Karpas-422 (cell line): Measurements from ENCODE around the gene TFPI2. TPM values are rescaled to one million over a fixed set of nuclear protein-coding genes. Genes with fewer than 3 reads are reported as not detected.
"Not testable (repeated sequence)": the region's sequence is repeated elsewhere in the genome, so short reads cannot be mapped to it uniquely, and the experiment has no call there.

ENCODE experiments used
- DNase-seq: peaks from one replicate; pipeline ENCODE4 v3.0.0-alpha.2; 2015
- H2AFZ ChIP-seq: fragments of 200-600 bp; sonication (generic); 2 replicates; pipeline ENCODE4 v1.6.1; 2014; ENCODE audit warnings: antibody characterized with exemption, low read length, mixed read lengths
- H3K27ac ChIP-seq: fragments of 200-600 bp; sonication (generic); 2 replicates; pipeline ENCODE4 v1.5.1; 2014; ENCODE audit warnings: mild to moderate bottlenecking, low read length, moderate library complexity
- H3K27me3 ChIP-seq: fragments of 200-600 bp; sonication (generic); 2 replicates; pipeline ENCODE4 v1.6.1; 2014; ENCODE audit warnings: low read length, mixed read lengths
- H3K36me3 ChIP-seq: fragments of 200-600 bp; sonication (generic); 2 replicates; pipeline ENCODE4 v1.6.1; 2014; ENCODE audit warnings: low read length, mixed read lengths; ENCODE audit not compliant: insufficient read depth
- H3K4me1 ChIP-seq: fragments of 200-600 bp; sonication (generic); 2 replicates; pipeline ENCODE4 v1.6.1; 2014; ENCODE audit warnings: mild to moderate bottlenecking, low read length, mixed read lengths
- H3K4me2 ChIP-seq: fragments of 200-600 bp; sonication (generic); 2 replicates; pipeline ENCODE4 v1.6.1; 2014; ENCODE audit warnings: low read length, low read depth, mild to moderate bottlenecking; ENCODE audit not compliant: poor library complexity, severe bottlenecking
- H3K4me3 ChIP-seq: fragments of 200-600 bp; sonication (generic); 2 replicates; pipeline ENCODE4 v1.5.1; 2014; ENCODE audit warnings: mild to moderate bottlenecking, antibody characterized with exemption, low read length, mixed read lengths
- H3K79me2 ChIP-seq: fragments of 200-600 bp; sonication (generic); 2 replicates; pipeline ENCODE4 v1.6.1; 2014; ENCODE audit warnings: mild to moderate bottlenecking, low read length, mixed read lengths
- H3K9ac ChIP-seq: fragments of 200-600 bp; sonication (generic); 2 replicates; pipeline ENCODE4 v1.6.0; 2014; ENCODE audit warnings: low read length
- H3K9me2 ChIP-seq: fragments of 200-600 bp; sonication (generic), shearing (Covaris generic); replicated peaks from 2 replicates; pipeline ENCODE4 v1.6.0; 2014; ENCODE audit warnings: mild to moderate bottlenecking, low read length, moderate library complexity; ENCODE audit not compliant: insufficient read depth
- H3K9me3 ChIP-seq: fragments of 300-700, 200-600 bp; sonication (generic); 2 replicates; pipeline ENCODE4 v1.6.1; 2014; ENCODE audit warnings: low read length, mixed read lengths
- H4K20me1 ChIP-seq: fragments of 200-600 bp; sonication (generic); 2 replicates; pipeline ENCODE4 v1.6.1; 2014; ENCODE audit warnings: mild to moderate bottlenecking, antibody characterized with exemption, low read length, low read depth; ENCODE audit not compliant: insufficient read depth
- total RNA-seq: library from RNA; depleted of rRNA; stranded (reverse); fragments of >200 nt; shearing (Covaris generic); gene quantifications from 2 replicates; pipeline ENCODE4 v1.2.3, GENCODE V29; 2014; ENCODE audit warnings: low replicate concordance

The TFPI2 gene
- total RNA-seq, 1 experiment from 2014 or later, result not detected

GRCh38 chr7:93923942-93924341 lies 33.4 kb upstream of the TFPI2 start:
- no peaks in the 10 kb centered on the region for H3K79me2 ChIP-seq
- no peaks in the 10 kb centered on the region for H3K9me2 ChIP-seq
- no peak overlapping the region for H3K4me2 ChIP-seq
- DNase-seq, result no peak
- no peaks in the 10 kb centered on the region for H3K9me3 ChIP-seq
- no peak overlapping the region for H3K27ac ChIP-seq
- H4K20me1 ChIP-seq, result no peaks in the 10 kb centered on the region
- H3K36me3 ChIP-seq, result no peaks in the 10 kb centered on the region
- H3K4me1 ChIP-seq, result no peaks in the 10 kb centered on the region; the same call in 1 of the 2 replicates
- H3K9ac ChIP-seq, result no peak overlapping the region
- H2AFZ ChIP-seq, result no peak overlapping the region
- no peak overlapping the region for H3K4me3 ChIP-seq
- H3K27me3 ChIP-seq, result no peaks in the 10 kb centered on the region

GRCh38 chr7:93923296-93923695 lies 32.7 kb upstream of the TFPI2 start:
- Histone ChIP-seq H3K27me3 (no peaks in the 10 kb centered on the region), H3K4me1 (no peaks in the 10 kb centered on the region; the same call in 1 of the 2 replicates), H3K9ac (no peak overlapping the region), H3K9me2 (no peaks in the 10 kb centered on the region), H3K4me3 (no peak overlapping the region), H3K27ac (no peak overlapping the region), H2AFZ (no peak overlapping the region), H3K4me2 (no peak overlapping the region), H3K9me3 (no peaks in the 10 kb centered on the region), H3K36me3 (no peaks in the 10 kb centered on the region), H3K79me2 (no peaks in the 10 kb centered on the region), H4K20me1 (no peaks in the 10 kb centered on the region)
- DNase-seq, result no peak

GRCh38 chr7:93921607-93922566 lies 31.3 kb upstream of the TFPI2 start, which contains the start of gene GNG11:
TSS of gene GNG11 (plus strand) at chr7:93921735. CDS start at chr7:93922138, 403 bp downstream.
- no peak for DNase-seq
- Histone ChIP-seq H3K4me2 (no peak within 1 kb of the TSS), H3K9me2 (no peaks in the 10 kb centered on the region), H3K9me3 (no peaks in the 10 kb centered on the region), H3K79me2 (no peaks in the 10 kb centered on the region), H3K27me3 (no peaks in the 10 kb centered on the region), H4K20me1 (no peaks in the 10 kb centered on the region), H3K9ac (no peak within 1 kb of the TSS), H3K4me1 (no peaks in the 10 kb centered on the region; the same call in 1 of the 2 replicates), H3K4me3 (no peak within 1 kb of the TSS), H3K36me3 (no peaks in the 10 kb centered on the region), H2AFZ (no peak within 1 kb of the TSS), H3K27ac (no peak within 1 kb of the TSS)

DNA sequence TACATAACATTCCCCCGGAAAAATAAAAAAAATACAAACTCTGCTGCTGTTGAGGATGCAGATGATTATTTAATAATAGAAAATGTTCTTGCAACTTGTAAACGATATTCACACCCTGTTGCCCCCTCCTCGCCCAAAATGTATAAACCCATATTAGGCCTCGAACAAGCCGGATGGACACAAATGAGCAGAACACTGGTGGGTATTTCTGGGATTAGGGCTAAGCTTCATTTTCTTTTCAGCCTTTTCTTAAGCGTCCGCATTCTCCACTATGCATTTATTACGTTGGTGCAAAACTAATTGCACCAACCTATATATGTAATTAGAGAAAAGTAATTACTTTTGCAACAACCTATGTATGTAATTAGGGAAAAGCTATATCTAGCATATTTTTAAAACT lies 30.6 kb upstream of the TFPI2 start:
- no peak overlapping the region for H3K4me3 ChIP-seq
- no peak overlapping the region for H3K9ac ChIP-seq
- H3K4me2 ChIP-seq, result no peak overlapping the region
- H3K9me2 ChIP-seq, result no peaks in the 10 kb centered on the region
- no peaks in the 10 kb centered on the region for H3K27me3 ChIP-seq
- H4K20me1 ChIP-seq, result no peaks in the 10 kb centered on the region
- no peak overlapping the region for H3K27ac ChIP-seq
- no peaks in the 10 kb centered on the region for H3K9me3 ChIP-seq
- DNase-seq, result no peak
- no peak overlapping the region for H2AFZ ChIP-seq
- no peaks in the 10 kb centered on the region for H3K79me2 ChIP-seq
- no peaks in the 10 kb centered on the region; the same call in 1 of the 2 replicates for H3K4me1 ChIP-seq
- no peaks in the 10 kb centered on the region for H3K36me3 ChIP-seq

GRCh38 chr7:93920496-93921182 lies 30.1 kb upstream of the TFPI2 start:
- Histone ChIP-seq H3K27me3 (no peaks in the 10 kb centered on the region), H3K9me3 (no peaks in the 10 kb centered on the region), H3K27ac (no peak overlapping the region), H3K36me3 (no peaks in the 10 kb centered on the region), H4K20me1 (no peaks in the 10 kb centered on the region), H3K79me2 (no peaks in the 10 kb centered on the region), H3K4me3 (no peak overlapping the region), H3K9ac (no peak overlapping the region), H3K9me2 (no peaks in the 10 kb centered on the region), H3K4me2 (no peak overlapping the region), H2AFZ (no peak overlapping the region), H3K4me1 (no peaks in the 10 kb centered on the region; the same call in 1 of the 2 replicates)
- DNase-seq, result no peak

DNA sequence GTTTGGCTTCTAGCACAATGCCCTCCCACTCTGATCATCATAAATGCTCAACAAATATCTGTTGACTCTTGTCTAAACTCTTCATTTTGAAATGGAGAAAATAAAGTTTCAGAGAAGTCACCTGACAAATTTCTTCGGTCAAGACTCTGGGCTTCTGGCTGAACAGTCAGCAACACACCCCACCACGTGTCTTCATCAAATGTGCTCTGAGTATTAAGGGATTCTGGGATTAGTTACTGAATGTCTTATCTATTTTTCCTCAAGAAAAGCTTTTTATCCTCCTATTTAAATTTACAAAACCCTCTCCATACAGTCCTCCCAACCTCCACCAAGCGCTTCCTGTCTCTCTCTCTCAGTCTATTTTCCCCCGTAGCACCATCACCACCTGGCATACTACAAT lies 25.8 kb upstream of the TFPI2 start:
- not testable (repeated sequence) for H3K27me3 ChIP-seq, H3K4me2 ChIP-seq, H2AFZ ChIP-seq

DNA sequence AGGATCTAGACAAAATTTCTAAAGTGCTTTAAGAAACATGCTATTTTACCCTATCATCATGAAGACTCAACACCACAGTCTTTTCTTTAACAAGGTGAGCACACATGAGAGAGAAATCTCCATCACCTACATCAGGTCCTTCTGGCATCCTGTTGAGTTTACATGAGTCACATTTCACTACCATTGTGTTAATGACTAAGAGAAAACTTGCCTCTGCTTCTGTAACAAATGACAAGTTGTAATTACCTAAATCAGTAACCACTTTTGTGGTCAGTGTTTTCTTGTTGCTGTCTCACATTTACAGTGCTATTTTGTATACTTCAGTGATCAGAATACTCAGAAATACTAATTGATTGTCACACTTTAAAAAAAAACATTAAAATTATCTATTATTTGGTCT lies 25.3 kb upstream of the TFPI2 start:
- not testable (repeated sequence) for H3K79me2 ChIP-seq, H3K9me3 ChIP-seq, H3K27me3 ChIP-seq, H3K27ac ChIP-seq, H3K9me2 ChIP-seq, H3K4me1 ChIP-seq, H4K20me1 ChIP-seq, DNase-seq, H3K4me2 ChIP-seq, H3K4me3 ChIP-seq, H3K9ac ChIP-seq, H3K36me3 ChIP-seq, H2AFZ ChIP-seq

More for the DNA sequence above, 25.8 kb upstream of the TFPI2 start:
- H3K4me1 ChIP-seq, H3K9me3 ChIP-seq, H3K4me3 ChIP-seq, H3K36me3 ChIP-seq, H4K20me1 ChIP-seq, H3K27ac ChIP-seq, H3K9me2 ChIP-seq, DNase-seq, H3K79me2 ChIP-seq, H3K9ac ChIP-seq: not testable (repeated sequence)

GRCh38 chr7:93915206-93915842 lies 24.8 kb upstream of the TFPI2 start:
- not testable (repeated sequence) for H3K4me2 ChIP-seq, H3K36me3 ChIP-seq, DNase-seq

More at GRCh38 chr7:93915206-93915842, 24.8 kb upstream of the TFPI2 start:
- not testable (repeated sequence) for H3K9me3 ChIP-seq, H3K79me2 ChIP-seq, H3K4me3 ChIP-seq, H3K9me2 ChIP-seq, H3K27ac ChIP-seq, H3K27me3 ChIP-seq, H3K9ac ChIP-seq, H2AFZ ChIP-seq, H3K4me1 ChIP-seq, H4K20me1 ChIP-seq
